ENCODE results near the gene UROC1.

Gene UROC1

DNA sequence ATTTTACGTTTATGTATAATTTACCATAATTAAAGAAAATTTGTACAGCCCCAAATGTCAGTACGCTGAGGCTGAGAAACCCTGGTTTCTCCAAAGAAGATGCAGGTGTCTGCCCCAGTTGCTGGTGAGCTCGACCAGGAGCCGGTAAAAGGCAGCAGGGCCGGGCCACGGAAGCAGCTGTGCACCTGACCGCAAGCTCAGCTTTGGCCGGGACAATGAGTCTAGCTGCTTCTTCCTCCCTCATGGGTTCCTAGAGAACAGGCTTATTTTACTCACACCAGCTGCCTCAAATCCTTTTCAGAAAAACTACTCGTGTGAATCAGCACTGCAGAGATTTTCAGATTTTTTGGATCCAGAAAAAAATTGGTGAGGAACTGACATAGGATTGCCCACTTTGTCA lies 23.8 kb downstream of the UROC1 start:
- DNase-seq: no peak

DNA sequence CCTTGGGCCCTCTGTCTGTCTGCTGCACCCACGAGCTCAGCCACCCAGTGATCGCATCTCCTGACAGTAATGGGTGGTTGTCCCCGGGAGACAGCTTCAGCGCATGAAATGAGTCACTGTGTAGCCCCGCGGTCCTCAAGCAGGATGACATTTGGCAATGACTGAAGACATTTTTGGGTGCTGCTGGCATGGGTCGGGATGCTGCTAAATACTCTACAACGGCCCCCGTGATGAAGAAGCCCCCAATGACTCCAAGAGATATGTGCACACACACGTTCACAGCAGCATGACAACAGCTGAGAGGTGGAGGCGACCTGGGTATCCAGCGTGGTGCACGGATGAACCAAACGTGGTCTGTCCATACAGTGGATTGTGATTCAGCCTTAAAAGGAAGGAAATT lies 24.5 kb downstream of the UROC1 start:
- no peak for DNase-seq

DNA sequence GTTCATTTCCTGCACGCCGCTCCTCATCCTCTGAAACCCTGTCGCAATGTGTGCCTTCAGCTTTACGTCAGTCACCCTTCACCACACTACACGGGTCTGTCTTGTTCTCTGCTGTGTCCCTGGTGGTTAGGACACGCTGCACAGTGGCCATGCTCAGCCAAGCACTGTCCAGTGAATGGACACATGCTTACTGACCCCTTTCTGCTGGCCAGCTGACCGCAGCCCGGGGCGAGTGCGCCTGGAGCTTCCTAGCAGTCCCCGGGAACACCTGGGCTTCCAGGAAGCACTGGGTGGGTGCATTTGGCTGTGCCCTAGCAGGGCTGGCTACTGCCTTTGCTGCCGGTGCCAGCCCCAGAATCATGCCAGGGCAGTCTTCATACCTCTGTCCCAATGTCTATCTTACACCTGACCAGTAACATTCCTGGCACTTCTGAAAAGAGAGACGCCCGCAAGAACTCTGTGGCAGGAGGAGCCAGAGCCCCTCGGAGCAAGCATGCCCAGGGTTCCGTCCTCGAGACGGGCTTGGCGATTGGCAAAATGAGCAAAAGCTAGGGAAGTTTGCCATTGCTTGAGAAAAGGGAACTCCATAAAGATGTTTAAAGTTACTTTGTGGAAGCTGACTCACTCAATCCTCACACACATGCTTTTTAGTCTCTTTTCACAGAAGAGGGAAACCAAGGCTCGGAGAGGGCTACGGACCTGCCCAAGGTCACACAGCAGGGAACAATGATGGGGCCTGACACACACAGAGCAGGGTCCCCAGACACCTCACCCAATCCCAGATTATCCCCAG lies 26.2 kb downstream of the UROC1 start:
- DNase-seq: no peak

DNA sequence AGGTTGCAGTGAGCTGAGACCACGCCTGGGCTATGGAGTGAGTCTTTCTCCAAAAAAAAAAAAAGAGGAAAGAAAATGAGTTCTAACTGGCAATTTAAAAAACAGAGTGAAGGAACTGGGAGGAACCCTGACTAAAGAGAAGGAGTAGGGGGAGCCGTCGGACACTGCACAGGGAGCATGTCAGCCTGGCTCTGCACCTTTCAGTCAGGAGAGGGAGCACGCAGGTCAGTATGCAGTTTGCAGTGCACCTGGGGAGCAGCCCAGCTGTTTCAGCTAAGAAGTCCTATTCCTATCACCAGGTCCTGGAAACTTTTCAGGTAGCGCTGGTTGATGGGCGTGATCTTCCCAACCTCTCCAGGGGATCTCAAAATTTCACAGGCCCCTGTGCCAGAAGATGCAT lies 27.0 kb downstream of the UROC1 start:
- no peak for DNase-seq

DNA sequence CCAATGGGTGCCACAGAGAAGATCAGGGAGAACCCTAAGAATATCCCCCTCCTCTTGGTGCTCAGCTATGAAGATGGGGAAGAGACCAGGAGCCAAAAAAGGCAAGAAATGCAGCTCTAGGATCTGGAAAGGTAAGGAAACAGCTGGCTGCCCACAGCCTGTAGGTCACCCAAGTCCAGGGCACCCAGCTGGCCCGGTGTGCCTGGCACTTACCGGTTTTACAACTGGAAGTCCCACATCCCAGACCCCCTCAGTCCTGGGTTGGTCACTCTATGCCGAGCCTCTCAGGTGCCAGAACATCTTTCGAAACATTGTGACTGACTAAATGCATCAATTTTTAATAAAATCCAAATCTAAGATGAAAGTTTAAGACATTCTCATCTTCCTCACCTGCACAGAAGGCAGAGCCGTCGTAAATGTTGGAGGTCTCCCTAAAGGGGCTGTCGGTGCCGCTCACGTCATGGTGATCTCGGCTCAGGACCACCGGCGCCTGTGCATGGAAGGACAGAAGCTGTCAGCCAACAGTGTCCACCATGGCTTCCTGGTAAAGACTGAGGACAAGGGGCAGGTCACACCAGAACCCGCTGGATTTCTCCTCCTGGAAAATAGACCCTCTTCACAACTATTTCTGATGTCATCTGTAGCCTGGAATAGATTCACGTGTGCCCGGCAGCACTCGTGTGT lies 28.5 kb downstream of the UROC1 start:
- no peak for DNase-seq

DNA sequence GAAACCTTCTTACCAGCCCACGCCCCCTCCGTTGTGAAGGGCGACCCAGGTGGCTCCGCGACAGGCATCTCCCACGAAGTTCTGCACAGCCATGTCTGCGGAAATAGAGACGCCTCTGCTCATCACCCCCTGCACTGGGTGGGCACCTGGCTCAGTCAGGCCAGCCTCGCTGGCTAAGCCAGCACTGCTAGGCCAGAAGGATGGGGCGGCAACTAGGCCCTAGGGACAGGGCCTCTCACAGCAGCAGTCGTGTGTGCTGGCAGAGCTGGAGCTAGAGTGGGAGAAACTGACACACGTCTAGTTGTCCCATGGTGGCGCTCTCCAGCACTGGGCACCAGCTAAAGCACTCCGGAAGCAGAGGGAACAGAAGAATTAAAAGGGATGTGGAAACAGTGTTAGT lies 29.4 kb downstream of the UROC1 start:
- no peak for DNase-seq

DNA sequence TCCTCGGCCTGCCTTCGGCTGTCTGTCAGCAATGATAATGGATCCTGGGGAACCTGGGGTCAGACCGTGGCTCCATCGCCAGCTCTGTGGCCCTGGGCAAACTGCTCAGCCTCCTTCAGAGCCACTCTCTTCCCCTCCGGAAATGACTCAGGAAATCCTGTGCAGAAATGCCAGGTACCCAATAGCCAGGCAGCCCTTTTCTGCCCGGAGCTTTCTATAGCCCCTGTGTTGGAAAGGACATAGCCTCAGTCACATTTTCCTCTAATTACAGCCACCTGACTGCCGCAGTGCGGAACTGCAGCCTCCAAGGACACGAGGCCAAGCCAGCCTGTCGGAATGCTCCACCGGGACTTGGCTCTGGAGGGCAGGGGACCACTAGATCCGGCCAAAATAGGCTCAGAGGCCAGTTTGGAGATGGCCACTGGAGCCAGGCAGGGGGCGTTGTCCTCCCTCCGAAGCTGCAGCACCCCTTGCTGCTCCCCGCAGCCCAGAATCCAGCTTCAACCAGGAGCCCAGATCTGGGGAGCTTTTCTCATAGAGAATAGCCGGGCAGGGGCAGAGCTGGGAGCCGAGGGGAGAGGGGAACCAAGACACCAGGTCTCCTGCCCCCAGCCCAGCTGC lies 30.3 kb downstream of the UROC1 start:
- no peak for DNase-seq

DNA sequence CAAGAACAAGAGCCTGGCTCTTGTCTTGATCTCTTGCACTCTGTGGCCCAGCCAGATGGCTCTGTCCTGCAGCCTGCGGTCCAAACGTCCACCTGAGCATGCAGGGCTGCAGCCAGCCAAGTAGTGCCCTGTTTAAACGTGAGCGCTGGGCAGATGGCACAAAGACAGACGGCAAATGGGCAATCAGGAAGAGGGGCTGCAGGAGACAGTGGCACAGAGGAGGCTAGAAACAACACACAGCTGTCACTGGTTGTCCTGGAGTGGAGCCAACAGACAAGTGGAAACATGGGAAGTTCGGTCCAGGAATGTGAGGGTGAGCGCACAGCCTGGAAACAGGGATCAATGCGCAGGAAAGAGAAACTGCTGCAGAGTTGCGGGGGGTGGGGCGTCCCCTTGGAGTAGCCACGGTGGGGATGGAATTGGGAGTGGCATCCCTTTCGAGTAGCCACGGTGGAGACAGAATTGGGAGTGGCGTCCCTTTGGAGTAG lies 31.2 kb downstream of the UROC1 start:
- DNase-seq: peak in 1 of 2 experiments; percentile 21

DNA sequence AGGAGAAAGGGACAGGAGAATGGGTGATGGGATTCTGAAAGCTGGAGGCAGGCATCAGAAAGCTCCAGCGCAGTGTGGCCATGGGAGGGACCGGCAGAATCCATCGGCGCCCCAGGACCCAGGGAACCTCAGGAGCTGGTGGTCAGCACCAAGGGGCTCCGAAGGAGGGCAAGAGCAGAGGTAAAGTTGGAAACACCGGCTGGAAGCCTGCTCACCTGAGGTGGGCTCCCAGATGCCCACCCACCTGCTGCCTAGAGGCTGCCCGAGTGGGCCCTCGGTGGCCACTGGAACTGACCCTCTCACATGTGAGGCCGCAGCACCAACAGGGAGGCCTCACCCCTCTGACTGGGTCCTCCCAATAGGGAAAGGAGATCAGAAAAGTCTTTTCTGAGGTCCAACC lies 31.6 kb downstream of the UROC1 start:
- no peak for DNase-seq

DNA sequence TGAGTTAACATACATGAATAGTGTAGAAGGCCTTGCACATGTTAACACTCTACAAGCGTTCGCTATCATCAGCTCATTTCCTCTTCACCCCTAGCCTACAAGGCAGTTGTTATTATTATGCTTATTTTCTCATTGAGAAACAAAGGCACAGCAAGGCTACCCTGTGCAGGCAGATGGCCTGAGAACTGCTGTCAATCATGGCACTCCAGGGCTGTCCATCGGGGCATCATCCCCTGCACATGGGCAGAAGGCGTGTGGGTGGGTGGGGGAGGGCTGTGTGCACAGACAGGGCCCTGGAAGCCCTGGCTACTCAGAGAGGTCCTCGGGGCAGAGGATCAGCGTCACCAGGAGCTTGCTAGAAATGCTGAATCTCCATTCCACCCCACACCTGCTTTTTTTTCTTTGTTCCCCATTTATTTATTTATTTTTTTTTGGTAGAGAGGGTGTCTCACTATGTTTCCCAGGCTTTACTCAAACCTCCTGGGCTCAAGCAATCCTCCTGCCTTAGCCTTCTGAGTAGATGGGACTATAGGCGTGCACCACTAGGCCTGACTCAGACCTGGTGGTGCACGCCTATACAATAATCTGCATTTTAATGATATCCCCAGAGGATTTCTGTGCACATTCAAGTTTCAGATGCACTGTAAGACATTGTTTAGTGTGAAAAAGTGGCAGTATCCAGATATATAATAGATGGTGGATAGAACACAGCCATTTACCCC lies 32.2 kb downstream of the UROC1 start:
- no peak for DNase-seq

DNA sequence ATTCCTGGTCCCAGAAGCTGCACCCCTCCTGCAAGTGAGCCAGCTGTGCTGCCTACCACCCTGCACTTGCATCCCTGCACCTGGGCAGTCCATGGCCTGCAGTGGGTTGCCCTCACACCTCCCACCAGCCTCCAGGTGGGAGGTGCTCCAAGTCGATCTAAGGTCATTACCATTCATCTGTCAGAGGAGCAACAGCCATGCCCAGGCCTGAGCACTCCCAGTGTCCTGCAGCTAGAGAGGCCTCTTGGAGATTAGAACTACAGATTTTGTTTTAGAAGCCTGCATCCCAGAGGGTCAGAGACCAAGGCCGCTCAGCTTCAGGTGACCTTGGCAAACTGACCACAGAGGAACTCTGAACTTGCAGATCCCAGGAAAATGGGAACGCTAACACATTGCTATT lies 32.9 kb downstream of the UROC1 start:
- DNase-seq: no peak

DNA sequence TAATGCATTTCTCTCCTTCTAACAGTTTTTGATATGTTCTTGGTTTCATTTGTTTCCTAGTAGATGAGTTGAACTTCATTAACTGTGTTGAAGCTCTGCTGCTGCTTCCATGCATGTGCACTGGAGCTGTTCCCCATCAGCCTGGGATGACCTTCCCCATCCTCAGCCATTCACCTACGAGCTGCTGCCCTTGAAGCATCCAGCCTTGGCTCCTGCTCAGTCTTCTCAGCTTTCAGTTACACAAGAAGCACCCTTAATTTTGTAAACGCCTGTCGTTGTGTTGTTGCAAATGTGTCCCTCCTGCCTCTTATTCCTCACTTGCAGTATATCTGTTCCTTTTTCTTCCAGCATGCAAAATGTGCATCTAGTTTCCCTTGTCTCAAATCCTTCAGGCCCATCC lies 33.4 kb downstream of the UROC1 start:
- DNase-seq: no peak

DNA sequence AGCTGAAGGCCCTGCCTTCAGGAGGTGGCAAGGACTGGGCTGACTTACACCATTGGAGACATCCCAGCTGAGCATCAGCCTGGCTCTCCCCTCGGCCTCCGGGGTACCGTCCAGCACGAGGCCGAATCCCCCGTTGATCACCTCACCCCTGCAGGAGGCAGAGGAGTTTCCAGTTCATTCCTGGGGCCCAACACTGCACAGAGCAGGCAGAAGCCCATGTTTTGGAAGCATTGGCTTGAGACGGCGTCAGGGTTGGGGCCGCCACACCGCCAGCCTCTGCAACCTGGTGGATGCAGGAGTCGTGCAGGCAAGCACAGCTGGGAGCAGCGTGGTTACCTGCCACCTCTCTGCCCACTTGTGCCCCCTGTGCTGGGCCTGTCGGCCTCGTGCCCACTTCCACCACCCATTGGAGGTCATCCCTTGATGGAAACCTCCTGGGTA lies 34.2 kb downstream of the UROC1 start:
- DNase-seq: no peak

DNA sequence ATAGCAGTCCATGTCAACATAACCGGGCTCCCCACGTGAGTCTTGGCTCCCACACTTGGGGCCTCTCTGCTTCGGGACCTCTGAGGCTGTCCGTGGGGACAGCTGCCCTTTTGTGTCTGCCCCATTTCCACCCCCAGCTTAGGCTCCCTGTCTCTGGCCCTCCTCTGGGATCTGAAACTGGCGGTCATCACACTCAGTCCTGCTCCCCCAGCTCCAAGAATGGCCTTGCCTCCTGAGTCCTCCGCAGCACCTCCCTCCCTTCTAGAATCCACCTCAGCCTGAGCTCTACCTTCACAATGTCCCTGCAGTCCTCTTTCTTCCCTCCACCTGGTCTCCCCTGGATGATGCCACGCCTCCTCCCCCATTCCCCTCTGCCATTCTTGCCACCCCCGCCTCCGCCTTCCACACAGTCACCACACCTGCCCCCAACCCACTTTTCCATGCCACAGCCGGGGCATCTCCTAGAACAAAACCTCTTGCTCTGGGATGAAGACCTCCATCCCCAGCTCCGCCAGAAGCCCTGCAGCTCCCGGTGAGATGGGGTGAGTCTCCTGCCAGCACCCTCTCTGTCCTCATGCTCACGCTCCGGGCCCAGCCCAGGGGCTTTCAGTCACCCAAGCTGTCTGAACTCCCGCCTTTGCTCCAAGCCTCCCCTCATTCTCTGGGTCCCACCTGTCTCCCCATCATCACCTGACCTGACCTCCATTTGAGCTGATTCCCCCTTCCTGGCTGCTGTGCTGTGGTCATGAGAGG lies 34.9 kb downstream of the UROC1 start:
- no peak for DNase-seq

DNA sequence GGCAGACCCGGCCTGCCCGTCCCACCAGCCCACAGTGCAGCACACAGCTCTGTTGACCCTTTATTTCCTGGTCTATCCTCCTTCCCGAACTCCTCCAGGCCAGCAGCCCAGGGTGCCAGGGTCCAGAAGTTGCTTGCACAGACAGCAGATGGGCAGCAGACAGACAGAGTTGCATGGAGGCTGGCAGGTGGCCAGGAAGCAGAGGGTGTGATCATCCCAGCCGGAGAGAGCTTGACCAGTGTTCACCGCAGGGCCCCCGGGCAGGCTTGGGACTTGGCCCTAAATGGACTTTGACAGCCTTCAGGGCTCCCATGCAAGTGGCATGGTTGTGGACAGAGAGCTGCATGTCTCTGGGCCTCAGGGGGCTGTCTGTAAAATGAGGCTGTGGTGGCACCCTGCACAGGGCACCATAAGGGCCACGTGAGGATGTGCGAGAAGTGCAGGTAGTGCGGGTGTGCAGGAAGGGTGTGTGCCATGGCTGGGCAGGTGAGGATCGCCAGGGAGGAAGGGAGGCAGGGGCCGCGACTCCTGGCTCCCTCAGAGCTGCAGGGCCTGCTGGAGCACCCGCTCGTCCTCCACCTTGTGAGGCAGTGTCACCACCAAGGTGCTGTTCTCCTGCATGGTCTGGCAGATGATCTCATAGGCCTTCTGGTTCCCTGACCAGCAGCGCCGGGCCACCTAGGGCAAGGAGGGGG lies 35.6 kb downstream of the UROC1 start:
- no peak for DNase-seq

DNA sequence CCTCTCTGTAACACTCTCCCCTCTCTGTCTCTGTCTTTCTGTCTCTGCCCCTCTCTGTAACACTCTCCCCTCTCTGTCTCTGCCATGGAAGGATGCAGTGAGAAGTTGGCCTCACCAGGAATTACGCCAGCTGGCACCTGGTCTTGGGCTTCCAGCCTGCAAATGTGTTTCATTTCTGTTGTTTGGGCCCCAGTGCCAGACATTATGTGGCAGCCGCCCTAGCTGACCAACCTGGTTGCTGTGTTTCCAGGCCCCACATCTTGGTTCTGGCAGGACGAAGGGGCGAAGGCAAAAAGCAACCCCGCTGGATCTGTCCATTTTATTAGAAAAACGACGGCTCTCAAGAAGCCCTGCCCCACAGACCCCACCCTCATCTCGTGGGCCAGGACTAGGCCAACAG lies 36.7 kb downstream of the UROC1 start:
- peak; percentile 60 to 93 for DNase-seq

DNA sequence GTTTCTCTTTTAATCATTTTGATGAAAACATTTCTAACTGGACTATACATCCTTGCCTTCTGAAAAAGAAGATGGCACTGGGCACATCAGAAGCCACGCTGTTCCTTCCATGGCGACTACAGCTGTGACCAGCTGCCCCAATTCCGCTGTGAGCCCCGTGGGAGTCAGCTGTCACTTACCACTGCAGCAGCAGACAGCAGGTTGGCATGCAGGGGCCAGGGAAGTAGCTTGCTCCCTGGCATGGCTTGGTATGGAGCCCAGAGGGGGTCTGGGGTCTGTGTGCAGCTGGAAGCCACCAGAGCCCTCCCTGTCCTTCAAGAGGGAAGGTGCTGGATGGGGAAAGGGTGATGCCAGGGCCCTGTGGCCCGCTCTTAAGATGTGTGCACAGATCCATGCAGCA lies 37.4 kb downstream of the UROC1 start:
- no peak for DNase-seq

DNA sequence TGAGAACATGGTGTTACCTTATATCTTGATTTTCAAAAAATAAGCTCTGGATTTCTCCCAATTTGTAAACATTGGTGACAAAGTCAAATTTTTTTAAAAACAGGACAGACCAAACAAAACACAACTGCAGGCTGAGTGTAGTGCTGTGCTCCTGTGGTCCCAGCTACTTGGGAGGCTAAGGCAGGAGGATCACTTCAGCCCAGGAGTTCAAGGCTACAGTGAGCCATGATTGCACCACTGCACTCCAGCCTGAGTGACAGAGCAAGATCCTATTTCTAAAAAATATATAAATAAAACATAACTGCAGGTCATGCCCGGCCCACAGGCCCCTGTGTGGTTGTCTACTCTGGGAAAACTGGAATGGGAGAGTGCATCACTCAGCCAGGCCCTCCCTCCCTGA lies 37.9 kb downstream of the UROC1 start:
- no peak for DNase-seq

DNA sequence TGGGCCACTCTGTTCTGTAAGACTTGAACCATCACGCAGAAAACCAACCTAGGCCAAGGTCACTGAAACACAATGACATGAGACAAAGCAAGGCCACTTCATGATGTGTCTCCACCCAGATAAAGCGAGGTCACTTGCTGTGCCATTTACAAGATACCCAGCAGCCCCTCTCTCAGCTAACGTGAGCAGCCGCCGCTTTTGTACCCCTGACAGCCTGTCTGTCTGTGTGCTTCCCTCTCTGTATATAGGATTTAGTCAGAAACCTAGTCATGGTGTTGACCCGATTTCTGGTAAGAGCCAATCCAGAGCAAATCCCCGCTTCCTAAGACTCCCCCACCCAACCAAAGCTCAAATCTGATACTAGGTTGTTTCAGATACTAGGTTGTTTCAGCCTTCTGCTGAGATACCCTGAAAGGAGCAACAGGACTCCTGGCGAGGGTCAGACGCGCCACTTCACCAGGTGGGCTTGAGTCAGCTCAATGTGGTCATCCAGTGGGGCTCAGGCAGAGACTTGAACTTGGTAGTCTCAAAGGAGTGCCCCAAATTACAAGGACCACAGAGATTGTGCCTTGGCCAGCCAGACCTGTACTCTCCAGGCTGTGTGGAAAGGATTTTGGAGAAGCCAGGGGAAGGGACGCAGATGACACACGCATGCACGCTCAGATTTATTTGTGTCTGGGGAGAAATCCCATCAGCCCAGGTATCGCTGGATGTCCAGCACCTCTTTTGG lies 38.8 kb downstream of the UROC1 start:
- no peak for DNase-seq

DNA sequence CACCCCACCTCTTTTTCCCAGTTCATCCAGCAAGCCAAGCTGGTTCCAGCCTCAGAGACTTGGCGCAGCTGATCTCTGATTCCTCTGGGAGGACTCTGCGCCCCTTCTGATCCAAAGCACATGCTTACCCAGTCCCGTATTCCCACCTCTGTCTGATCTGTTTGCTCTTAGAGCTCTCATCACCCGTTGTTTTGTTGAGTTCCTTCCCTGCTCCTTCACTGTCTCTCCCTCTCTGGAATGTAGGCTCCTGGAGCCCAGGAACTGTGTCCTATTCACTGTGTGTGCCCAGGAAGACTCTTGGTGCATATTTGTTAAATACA lies 40.6 kb downstream of the UROC1 start:
- no peak for DNase-seq

Measured in cerebellar nuclear complex (tissue), 1 donor.